ENCODE data around the gene RBP5.

Gene RBP5
- 0 to 0.22 (median 0) reads per million in 18 experiments for total RNA-seq

DNA sequence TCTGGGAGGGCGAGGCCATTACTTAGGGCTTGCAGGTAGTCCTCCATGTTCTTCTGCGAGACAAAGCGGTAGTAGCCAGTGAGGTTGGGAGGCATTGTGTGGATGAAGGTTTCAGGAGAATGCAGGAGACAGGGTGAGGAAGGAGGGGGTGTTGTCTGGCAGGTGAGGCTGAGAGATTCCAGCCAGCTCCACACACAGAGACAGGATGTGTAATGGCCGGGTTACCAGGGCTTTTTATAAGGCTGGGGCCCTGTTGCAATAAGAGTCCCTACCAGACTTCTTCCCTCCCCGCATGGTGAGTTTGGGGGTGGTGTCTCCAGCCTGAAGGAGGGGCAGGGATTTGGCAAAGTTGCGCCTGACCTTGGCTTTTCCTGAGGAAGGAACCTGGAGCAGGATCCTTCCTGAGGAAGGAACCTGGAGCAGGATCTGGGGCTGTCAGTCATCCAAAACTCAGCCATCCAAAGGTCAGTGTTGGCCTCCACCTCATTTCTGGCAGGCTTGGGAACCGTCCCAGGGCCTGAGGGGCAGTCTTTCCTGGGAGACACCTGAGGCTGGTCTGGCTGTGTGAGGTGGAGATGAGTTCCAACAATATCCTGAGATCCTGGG is at the start of gene RBP5:
Gene RBP5 (minus strand): TSS at position 209 of the 606 bp plus-strand sequence. CDS start 114 bp downstream, at position 95.
- DNase-seq: no peak

DNA sequence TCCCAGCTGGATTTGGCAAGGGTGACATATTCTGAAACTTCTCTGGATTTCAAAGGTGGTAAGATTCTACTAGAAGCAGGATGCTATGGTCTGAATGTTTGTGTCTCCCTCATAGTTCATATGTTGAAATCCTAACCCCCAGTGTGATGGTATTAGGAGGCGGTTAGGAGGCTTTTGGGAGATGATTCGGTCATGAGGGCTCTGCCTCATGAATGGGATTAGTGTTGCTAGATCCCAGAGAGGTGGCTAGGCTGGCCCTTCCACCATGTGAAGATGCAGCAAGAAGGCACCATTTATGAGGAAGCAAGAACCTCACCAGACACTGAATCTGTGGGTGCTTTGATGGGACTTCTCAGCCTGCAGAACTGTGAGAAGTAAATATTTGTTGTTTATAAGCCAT is 49.8 kb upstream of the RBP5 start:
- no peak for DNase-seq

DNA sequence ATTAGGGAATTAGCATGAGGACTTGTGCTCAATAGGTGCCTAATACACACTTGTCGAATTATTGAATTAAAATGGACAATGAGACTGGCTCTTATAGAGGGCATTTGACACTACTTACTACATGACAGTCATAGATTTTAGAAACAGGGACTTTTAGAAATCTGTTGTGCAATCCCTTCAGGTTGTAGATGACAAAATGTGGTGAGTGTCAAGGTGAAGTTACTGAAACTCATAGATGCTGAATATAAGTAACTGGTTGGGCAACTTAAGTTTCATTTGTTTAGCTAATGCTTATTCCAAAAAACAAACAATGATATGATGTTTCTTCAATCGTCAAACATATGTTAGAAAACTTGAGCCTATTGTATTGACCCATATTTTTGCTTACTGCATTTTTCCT is 47.9 kb upstream of the RBP5 start:
- no peak for DNase-seq

DNA sequence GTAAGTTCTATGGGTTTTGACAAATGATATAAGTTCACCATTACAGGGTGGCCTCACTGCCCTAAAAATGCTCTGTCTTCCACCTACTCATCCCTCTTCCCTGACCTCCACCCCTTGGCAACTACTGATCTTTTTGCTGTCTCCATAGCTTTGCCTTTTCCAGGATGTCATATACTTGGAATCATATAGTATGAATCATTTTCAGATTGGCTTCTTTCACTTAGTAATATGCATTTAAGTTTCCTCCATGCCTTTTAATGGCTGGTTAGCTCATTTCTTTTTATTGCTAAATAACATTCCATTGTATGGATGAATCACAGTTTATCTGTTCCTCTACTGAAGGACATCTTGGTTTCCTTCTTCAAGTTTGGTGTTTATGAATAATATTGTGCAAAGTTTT is 46.8 kb upstream of the RBP5 start:
- no peak for DNase-seq

DNA sequence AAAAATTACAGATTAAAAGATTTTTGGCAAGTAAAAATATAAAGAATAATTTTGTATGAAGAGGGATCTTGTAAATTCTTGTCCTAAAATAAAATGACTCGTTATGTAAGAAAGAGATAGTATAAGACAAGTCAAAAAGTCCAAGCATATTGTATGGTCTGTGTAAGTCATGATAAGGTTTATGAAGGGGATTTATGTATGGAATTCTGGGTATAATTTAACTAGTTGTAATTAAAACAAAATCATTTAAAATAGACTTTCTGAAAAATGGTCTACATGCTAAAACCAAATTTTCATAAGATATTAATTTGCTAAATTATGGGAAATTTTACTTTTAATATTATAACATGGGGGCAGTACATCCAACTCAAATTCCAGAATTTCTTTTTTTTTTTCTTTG is 43.2 kb upstream of the RBP5 start:
- DNase-seq: no peak

GRCh38 chr12:7169951-7170350 is 41.3 kb upstream of the RBP5 start:
- no peak for DNase-seq

GRCh38 chr12:7162691-7163114 is 34.0 kb upstream of the RBP5 start:
- DNase-seq: no peak

DNA sequence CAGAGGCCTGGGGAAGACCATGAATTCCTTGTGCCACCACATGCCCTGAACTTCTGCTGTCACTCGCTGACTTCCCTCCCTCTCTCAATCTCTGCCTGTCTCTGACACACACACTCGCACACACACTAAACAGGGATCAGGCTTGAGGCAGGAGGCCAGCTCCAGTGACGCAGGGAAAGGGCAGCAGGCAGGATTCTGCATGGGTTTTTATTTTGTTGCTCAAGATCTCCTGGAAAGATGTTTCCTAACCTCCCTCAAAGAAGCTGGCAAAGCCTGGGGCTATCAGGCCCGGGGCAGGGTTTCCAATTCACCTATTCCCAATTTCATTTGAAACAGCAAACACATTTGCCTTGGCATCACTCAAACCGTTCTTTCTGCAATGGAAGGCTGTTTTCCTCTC is 33.1 kb upstream of the RBP5 start:
- DNase-seq: no peak

- DNase-seq: no peak
Measured at GRCh38 chr12:7161327-7161726, 32.6 kb upstream of the RBP5 start.

- DNase-seq: no peak
Measured at GRCh38 chr12:7160183-7160582, 31.5 kb upstream of the RBP5 start.

DNA sequence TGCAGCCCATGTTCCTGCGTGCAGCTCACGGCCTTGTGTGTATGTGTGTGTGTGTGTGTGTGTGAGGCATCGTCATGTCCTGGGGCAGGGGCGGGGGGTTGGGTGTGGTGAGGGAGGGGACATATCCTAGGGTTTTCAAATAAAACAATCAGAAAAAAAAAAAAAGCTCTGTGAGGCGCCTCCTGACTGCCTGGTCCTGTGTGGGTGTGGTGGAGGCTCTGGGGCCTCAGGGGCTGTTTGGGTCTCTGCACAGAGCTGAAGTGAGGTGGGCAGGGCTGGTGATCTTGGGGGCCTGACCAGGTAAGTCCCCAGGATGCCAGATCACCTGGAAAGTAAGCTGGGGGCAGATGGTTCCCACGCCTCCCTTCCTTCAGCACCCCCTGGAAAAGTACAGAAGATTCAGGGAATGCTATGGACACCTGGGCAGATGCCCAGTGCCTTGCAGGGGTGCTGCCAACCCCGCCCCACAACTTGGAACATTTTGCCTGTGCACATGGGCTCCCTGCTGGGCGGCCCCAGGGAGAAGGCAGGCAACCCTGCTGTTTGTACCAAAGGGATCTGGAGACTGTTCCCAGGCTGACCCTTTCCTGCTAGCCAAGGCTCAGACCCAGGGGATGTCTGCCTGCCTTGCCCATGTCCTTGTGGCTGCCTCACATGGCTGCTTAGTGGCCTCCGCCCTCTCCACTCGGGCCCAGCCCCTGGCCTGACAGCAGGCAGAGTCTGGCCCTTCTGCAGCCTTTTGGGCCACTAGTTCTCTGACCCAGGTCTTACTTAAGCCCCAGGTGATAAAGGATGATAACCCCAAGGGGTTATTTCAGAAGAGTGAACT is 30.3 kb upstream of the RBP5 start:
- DNase-seq: no peak

DNA sequence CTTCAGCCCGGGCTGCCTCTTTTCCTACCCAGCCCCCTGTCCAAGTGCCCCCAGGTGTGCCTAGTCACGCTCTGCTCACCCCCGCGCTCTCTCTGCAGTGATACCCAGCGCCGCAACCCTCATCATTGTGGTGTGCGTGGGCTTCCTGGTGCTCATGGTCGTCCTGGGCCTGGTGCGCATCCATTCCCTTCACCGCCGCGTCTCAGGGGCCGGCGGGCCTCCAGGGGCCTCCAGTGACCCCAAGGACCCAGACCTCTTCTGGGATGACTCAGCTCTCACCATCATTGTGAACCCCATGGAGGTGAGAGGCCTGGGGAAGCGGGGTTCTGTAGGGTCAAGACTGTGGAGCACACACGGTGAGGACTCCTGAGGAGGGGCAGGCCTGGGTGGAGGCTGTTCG is 28.7 kb upstream of the RBP5 start:
- no peak for DNase-seq

DNA sequence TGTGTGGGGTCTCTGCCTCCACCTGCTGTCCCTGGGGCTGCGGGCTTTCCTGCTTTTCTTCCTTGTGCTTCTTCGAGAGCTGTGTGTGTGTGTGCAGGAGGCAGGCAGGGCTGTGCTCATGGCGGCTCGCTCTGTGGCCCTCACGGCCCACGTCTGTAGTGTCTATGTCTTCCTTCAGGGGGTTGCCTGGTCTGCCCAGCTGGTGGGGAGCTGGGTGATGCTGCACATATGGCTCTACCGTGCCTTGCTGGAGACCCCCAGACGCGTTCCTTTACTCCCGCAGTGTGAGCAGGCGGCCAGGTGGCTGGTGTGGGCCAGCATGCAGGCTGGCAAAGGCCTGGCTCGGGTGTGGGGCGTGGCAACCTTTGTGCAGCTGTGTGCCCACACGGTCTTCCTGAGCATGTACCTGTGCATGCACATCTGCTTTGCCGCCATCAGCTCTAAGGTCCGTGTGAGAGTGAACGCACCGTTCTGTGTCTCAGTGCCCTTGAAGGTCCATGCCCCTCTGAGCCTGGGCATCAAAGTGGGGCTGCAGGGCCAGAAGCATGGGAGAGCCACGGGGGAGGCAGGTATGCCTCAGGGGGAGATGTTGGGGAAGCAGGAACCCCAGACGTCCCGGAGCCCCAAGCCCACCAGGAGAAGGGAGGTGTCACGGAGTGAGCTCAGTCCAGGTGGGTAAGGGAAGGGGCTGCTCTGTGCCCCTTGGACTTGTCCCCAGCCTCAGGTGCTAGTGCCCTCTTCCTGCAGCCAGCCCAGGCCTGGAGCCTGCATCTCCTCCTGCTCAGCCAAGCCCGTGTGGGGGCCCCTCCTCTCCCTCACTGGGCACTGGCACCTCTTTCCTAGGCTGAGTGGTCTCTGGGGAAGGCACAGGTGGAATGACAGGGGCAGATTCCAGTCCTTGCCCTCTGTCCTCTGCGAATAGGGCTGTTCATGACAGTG is 27.8 kb upstream of the RBP5 start:
- DNase-seq: no peak

DNA sequence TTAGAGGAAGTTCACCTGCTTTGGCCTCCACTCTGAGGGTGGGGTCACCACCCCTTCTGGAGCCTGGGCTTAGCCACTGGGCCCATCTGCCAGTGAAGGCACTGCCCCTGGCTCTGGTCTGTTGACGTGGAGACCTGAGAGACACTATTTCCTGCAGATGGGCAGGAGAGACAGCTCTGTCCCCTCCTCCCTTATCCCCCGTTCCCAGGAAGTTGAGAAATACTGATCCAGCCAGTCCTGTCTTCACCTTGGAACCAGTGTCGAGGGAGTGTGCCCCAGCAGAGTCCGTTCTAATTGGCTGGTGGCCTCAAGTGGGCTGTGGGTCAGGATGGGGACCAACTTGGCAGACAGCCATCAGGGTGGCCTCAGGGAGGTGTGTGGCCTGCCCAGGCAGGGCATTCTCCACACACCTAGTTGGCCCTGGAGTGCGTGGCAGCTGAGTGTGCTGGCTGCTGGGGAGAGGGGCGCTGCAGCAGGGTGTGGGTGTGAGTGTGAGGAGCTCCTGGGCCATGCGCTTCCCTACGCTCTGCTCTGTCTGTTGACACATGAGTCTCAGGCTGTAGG is 26.9 kb upstream of the RBP5 start:
- DNase-seq: no peak

GRCh38 chr12:7154901-7155470 is 26.3 kb upstream of the RBP5 start:
- no peak for DNase-seq

DNA sequence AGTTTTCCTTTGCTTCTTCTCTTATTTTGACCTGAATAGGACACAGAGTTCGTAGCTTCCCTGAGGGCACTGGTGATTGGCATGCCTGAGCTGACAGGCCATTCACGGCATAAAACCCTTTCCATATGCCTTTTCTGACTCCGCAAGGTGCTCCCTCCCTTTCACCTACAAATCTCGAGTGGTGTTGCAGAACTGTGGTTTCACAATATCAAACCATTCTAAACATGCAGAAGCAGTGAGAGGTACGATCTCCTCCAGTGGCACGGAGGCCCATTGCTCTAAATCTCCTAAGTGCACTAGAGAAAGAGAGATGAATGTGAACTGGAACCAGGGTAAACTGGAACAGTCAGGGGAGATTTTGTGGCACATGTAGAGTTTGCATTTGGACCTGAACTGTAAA is 25.4 kb upstream of the RBP5 start:
- DNase-seq: no peak

GRCh38 chr12:7152818-7153217 is 24.1 kb upstream of the RBP5 start:
- no peak for DNase-seq

GRCh38 chr12:7151532-7151931 is 22.8 kb upstream of the RBP5 start:
- no peak for DNase-seq

DNA sequence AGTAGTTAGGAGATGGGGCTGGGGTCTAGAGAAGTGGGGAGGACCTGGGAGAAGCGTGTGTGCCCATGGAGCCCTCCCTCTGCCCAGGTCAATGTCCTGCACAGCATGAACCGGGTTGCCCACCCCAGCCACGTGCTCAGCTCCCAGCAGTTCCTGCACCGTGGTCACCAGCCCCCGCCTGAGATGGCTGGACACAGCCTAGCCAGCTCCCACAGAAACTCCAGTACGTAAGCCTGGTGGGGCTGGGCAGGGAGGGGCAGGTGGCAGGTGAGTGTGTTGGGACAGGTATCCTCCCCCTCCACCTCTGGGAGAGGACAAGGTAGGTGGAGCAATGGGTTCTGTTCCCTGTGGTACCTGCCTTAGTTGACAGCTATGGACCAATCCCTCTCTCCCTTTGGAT is 22.2 kb upstream of the RBP5 start:
- DNase-seq: no peak

- no peak for DNase-seq
Measured at GRCh38 chr12:7150356-7150755, 21.7 kb upstream of the RBP5 start.

- no peak for DNase-seq
Measured at GRCh38 chr12:7146906-7147305, 18.2 kb upstream of the RBP5 start.

- no peak for DNase-seq
Measured at GRCh38 chr12:7146228-7146627, 17.5 kb upstream of the RBP5 start.

DNA sequence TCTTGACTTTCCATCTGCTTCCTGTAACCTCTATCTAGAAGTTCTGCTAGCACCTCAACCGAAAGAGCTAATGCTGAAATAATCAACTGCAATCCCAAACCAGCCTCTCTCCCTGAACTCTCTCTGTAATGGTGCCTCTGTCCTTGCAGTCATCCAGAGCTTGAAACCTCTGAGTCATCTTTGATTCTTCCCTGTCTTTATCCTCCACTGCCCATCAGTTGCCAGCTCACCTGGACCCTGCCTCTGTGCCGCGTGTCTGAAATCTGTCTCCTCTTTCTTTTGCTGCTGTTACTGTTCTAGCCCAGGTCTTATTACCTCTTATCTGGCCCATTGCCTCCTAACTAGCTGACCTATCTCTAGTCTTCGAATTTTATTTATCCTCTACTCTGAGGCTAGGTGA is 17.0 kb upstream of the RBP5 start:
- DNase-seq: no peak

Measured in inflammatory macrophage (primary cell).